ENCODE data around the gene LCORL. TPM values are rescaled to one million over a fixed set of nuclear protein-coding genes. Genes with fewer than 3 reads are reported as not detected.

Gene LCORL
- polyA plus RNA-seq (ENCODE audit: low read depth in 6 of 6), result 10 to 100 TPM in 5 of 6 donors, 1 to 10 TPM in 1; 8.0 to 20.2 (median 16.7) TPM

DNA sequence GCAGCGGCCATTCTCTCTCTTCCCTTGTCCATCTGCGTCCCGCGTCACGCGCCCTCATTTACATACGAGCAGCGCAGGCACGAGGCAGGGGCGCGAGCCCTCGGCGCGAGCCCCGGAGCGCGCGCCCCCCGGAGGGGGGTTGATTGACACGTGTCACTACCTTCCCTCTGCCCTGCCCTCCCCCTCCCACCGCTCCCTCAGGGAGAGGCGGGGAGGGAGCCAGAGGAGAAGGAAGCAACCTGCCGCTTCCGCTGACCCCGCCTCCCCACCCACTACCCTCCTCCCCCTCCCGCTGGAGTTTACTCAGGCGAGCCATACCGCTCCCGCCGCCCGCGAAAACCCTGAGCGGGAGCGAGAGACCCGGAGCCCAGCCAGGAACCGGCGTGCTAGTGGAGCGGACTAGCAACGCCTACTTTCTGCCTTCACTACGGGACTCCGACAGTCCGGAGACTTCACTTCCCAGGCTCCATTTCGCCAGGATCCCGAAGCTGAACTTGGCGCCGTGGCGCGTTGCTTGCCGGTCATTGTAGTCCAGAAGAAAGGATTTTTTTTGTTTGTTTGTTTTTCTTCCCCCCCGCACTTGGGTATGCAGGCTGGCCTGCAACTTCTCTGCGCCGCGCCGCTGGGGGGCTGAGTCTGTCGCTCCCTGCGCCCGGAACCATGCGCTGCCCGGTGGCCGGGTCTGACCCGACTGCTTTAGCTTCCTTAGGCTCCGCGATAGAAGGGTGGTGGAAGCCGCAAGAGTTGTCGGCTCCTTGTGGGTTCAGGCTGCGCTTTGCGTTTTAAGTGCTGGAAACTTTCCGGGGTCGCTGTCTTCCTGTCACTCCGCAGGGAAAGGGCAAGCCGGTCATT, at the start of gene LCORL:
Gene LCORL (minus strand): TSS at position 36 of the 852 bp plus-strand sequence. CDS start 4 bp downstream, at position 32.
- DNase-seq (peak; percentile 90), ATAC-seq (ENCODE audit: low read depth in 2 of 2) (peak; percentile 78 to 80)
- Mint-ChIP-seq H3K4me1 (peaks cover 22 to 30% (median 25%) of the 10 kb centered on the region in 3 donors), H3K4me3 (peak within 1 kb of the TSS; percentile 94 to 99 (median 98)), H3K9me3 (no peaks in the 10 kb centered on the region), H3K27me3 (no peaks in the 10 kb centered on the region), H3K27ac (peak within 1 kb of the TSS; percentile 89 to 99 (median 97)), H3K36me3 (no peaks in the 10 kb centered on the region)

DNA sequence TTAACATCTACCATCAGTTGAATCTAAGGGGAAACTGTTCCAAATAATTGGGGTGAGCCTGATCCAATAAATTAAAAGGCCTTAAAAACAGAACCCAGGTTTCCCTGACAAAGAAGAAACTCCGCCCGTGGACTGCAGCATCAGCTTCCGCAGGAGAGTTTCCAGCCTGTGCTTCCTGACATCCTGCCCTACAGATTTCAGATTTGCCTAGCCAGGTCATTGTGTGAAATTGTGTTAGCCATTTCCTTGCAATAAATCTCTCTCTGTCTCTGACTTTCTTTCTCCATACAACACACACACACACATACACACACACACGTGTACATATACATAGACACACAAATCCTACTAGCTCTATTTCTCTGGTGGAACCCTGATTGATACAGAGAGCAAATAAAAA, 48.3 kb upstream of the LCORL start:
- DNase-seq, result no peak

DNA sequence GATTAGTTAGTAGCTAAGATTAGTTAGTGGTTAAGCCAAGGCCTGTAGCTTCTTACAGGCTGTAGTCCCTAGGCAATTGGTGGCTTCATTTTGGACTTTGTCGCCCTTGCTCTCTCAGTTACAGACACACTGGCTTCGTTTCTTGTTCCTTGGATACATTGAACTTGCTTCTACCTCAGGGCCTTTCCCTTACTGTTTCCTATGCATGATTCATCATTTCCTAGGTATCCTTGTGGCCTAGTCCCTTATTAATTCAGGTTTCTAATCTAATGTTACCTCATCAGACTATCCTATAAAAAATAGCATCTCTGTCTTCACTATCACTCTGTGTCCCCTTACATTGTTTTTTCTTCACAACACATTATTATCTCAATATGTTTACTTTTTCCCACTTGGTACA, 45.5 kb upstream of the LCORL start:
- Mint-ChIP-seq H3K27ac (peak overlapping the region in 1 of 6 donors; percentile 33), H3K4me3 (no peak overlapping the region), H3K4me1 (no peaks in the 10 kb centered on the region), H3K9me3 (peaks cover 7 to 34% (median 19%) of the 10 kb centered on the region in 7 donors), H3K36me3 (peaks cover 7 to 29% of the 10 kb centered on the region in 2 donors), H3K27me3 (peaks cover 35 to 59% (median 57%) of the 10 kb centered on the region in 3 donors)
- no peak for DNase-seq
- ATAC-seq (ENCODE audit: low read depth in 2 of 2), result no peak

More for the DNA sequence above, 48.3 kb upstream of the LCORL start:
- Mint-ChIP-seq H3K4me1 (no peaks in the 10 kb centered on the region), H3K4me3 (no peak overlapping the region), H3K9me3 (peaks cover 0 to 7% (median 4%) of the 10 kb centered on the region in 7 donors), H3K27me3 (peaks cover 36 to 68% (median 65%) of the 10 kb centered on the region in 3 donors), H3K27ac (no peak overlapping the region), H3K36me3 (peaks cover 0 to 12% of the 10 kb centered on the region in 2 donors)
- no peak for ATAC-seq (ENCODE audit: low read depth in 2 of 2)

DNA sequence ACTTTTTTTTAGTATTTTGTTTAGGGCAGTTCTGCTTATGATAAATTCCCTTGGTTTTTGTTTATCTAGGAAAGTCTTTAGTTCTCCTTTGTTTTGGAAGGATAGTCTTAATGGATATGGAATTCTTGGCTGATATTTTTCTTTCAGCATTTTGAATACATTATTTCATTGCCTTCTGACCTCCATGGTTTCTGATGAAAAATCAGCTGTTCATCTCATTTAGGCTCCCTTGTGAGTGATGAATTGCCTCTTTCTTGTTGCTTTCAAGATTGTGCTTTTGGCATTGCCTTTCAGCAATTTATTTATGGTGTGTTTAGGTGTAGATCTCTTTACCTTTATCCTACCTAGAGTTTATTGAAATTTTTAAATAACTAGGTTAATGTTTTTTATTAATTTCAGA, 41.5 kb upstream of the LCORL start:
- ATAC-seq (ENCODE audit: low read depth in 2 of 2), result no peak
- DNase-seq, result no peak
- H3K36me3 Mint-ChIP-seq, result peaks cover 7 to 21% of the 10 kb centered on the region in 2 donors
- peaks cover 5 to 20% (median 18%) of the 10 kb centered on the region in 3 donors for H3K27me3 Mint-ChIP-seq
- H3K4me3 Mint-ChIP-seq, result no peak overlapping the region
- H3K9me3 Mint-ChIP-seq, result peaks cover 7 to 34% (median 19%) of the 10 kb centered on the region in 7 donors
- peaks cover 1 to 3% (median 2%) of the 10 kb centered on the region in 3 donors for H3K4me1 Mint-ChIP-seq
- H3K27ac Mint-ChIP-seq, result no peak overlapping the region

DNA sequence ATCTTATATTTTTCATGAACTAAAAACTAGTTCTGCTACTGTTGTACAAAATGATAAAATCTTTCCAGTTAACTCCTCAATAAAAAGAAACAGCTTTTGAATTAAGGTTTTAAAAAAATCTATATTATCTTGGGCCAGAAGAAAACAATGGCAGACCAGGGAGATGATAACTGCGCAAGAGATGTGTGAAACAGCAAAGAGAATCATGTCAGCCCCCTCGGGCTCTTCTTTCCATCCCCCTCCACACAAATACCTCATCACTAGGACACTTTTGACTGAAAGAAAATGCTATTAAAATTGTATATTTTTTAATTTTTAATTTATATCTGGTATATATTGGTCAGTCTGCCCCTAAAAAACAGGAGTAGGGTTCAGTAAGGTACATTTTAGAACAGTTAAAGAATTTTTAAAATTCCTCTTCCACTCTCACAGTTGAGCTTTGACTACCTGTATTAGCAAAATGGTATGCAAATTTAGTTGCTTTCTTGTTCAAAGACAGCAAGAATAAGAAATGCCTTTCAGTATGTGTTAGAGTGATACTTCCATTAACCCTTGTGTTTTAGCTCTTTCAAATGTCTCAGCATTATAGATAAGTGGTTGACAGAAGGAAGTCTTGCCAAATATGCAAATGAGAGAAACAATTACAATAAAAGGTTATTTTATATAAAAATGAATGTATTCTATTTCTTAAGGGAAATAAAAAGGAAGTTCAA, 36.4 kb upstream of the LCORL start:
- Mint-ChIP-seq H3K36me3 (peaks cover under 1 to 9% of the 10 kb centered on the region in 2 donors), H3K4me3 (peak overlapping the region; percentile 30 to 90 (median 57)), H3K27me3 (peaks cover 0 to 8% (median 6%) of the 10 kb centered on the region in 3 donors), H3K9me3 (peaks cover under 1 to 9% (median 4%) of the 10 kb centered on the region in 7 donors), H3K27ac (peak overlapping the region in 1 of 6 donors; percentile 83), H3K4me1 (peaks cover 5 to 13% (median 7%) of the 10 kb centered on the region in 3 donors)
- no peak for DNase-seq
- ATAC-seq (ENCODE audit: low read depth in 2 of 2), result no peak

DNA sequence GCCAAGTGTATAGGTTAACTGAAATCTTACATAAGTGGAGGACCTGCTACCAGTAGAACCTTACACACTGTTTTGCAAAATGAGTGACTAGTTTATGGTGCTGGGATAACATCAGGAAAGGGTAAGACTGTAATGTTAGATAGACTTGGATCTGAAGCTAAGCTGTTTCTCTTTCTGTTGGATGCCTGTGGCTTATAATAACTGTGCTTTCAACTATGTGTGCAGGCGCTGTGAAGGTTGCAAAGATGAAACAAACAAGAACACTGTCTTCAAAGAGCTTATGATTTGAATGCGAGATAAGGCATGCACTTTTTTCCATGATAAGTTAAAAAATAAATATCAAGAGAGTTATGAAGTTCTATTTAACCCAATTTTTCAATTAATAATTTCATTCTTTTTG, 34.5 kb upstream of the LCORL start:
- DNase-seq (no peak), ATAC-seq (ENCODE audit: low read depth in 2 of 2) (no peak)
- no peaks in the 10 kb centered on the region for H3K9me3 Mint-ChIP-seq
- H3K27me3 Mint-ChIP-seq, result peaks cover 0 to 10% (median 6%) of the 10 kb centered on the region in 3 donors
- peak overlapping the region in 2 of 8 donors; percentile 19 to 36 for H3K4me3 Mint-ChIP-seq
- peaks cover 0 to 6% of the 10 kb centered on the region in 2 donors for H3K36me3 Mint-ChIP-seq
- peaks cover 5 to 13% (median 7%) of the 10 kb centered on the region in 3 donors for H3K4me1 Mint-ChIP-seq
- no peak overlapping the region for H3K27ac Mint-ChIP-seq

DNA sequence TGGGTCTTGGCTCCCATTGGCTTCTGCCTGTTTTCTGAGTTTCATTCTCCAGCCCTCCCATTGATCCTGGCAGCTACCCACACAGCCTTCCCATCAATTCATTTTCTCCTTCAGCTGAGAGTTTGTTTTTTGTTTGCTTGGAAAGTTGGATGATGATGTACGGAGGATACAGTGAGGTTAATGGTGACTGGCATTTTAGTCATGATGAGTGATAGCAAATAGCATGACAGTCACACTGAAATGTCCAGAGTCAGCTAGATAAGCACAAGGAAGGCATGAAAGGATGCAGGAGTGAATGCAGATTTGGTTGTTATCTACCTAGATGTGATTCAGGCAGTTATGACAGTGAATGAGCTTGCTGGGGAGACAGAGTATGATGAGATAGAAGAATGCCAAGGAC, 30.6 kb upstream of the LCORL start:
- H3K36me3 Mint-ChIP-seq, result peaks cover 0 to 6% of the 10 kb centered on the region in 2 donors
- no peak overlapping the region for H3K27ac Mint-ChIP-seq
- peaks cover 0 to 22% (median 6%) of the 10 kb centered on the region in 3 donors for H3K27me3 Mint-ChIP-seq
- H3K4me3 Mint-ChIP-seq, result no peak overlapping the region
- H3K4me1 Mint-ChIP-seq, result peaks cover 0 to 4% (median 0%) of the 10 kb centered on the region in 3 donors
- ATAC-seq (ENCODE audit: low read depth in 2 of 2) (no peak), DNase-seq (no peak)
- no peaks in the 10 kb centered on the region for H3K9me3 Mint-ChIP-seq

DNA sequence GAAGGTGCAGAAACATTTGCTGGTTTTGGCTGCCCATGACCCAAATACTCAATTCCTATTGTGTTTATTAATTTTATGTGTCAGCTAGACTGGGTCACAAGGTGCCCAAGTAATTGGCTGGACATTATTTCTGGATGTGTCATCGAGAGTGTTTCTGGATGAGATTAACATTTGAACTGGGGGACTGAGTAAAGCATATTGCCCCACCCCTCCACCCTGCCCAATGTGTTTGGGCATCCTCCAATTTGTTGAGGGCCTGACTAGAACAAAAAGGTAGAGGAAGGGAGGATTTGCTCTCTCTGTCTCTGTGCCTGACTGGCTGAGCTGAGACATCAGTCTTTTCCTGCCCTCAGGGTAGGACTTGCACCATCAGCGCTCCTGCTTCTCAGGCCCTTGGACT, 29.7 kb upstream of the LCORL start:
- H3K9me3 Mint-ChIP-seq, result no peaks in the 10 kb centered on the region
- H3K27me3 Mint-ChIP-seq, result peaks cover 0 to 22% (median 6%) of the 10 kb centered on the region in 3 donors
- peaks cover 0 to 6% of the 10 kb centered on the region in 2 donors for H3K36me3 Mint-ChIP-seq
- no peak overlapping the region for H3K27ac Mint-ChIP-seq
- no peak overlapping the region for H3K4me3 Mint-ChIP-seq
- DNase-seq (no peak), ATAC-seq (ENCODE audit: low read depth in 2 of 2) (no peak)
- H3K4me1 Mint-ChIP-seq, result no peaks in the 10 kb centered on the region

DNA sequence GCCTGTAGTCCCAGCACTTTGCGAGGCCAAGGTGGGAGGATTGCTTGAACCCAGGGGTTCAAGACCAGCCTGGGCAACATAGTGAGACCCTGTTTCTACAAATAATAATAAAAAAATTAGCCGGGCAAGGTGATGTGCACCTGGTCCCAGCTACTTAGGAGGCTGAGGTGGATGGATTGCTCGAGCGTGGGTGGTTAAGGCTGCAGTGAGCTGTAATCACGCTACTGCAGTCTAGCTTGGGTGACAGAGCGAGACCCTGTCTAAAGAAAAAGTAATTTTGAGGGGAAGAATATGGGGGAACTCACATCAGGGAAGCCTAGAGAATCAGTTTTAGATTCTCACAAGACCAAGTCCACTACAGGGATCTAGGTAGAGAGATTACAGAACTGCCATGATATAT, 28.9 kb upstream of the LCORL start:
- H3K27ac Mint-ChIP-seq, result no peak overlapping the region
- no peak for ATAC-seq (ENCODE audit: low read depth in 2 of 2)
- H3K4me1 Mint-ChIP-seq, result no peaks in the 10 kb centered on the region
- DNase-seq, result no peak
- H3K27me3 Mint-ChIP-seq, result peaks cover 0 to 18% (median 4%) of the 10 kb centered on the region in 3 donors
- H3K4me3 Mint-ChIP-seq, result no peak overlapping the region
- H3K9me3 Mint-ChIP-seq, result no peaks in the 10 kb centered on the region
- peaks cover 0 to 4% of the 10 kb centered on the region in 2 donors for H3K36me3 Mint-ChIP-seq

DNA sequence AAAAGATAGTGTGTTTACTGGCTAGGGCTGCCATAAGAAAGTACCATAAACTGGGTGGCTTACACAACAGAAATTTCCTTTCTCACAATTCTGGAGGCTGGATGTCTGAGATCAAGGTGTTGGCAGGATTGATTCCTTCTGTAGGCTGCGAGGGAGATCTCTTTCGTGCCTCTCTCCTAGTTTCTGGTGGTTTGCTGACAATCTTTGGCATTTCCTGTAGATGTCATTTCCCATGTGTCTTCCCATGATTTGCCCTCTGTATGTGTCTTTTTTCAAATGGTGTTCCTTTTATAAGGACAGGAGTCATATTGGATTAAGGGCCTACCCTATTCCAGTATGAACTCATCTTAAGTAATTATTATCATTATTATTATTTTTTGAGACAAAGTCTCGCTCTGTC, 27.9 kb upstream of the LCORL start:
- Mint-ChIP-seq H3K4me3 (no peak overlapping the region), H3K4me1 (no peaks in the 10 kb centered on the region), H3K36me3 (no peaks in the 10 kb centered on the region), H3K27ac (no peak overlapping the region), H3K27me3 (peaks cover 0 to 13% (median 0%) of the 10 kb centered on the region in 3 donors), H3K9me3 (no peaks in the 10 kb centered on the region)
- ATAC-seq (ENCODE audit: low read depth in 2 of 2) (no peak), DNase-seq (no peak)

DNA sequence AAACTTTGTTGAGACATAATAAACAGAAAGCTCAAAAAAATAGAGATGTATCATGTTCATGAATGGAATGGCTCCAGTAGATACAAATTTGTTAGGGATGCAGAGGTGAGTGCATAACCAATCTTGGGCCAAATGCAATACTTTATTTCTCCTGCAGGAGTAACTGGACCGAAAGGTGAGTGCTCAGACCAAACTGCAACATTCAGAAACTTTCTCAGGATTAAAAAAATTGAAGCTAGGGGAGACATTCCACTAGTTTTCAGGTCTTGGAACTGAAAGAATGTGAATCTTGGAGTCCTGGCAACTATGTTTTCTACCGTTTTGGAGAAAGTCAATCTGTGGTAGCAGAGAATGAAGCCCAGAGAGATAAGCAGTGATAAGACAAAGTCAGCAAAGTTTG, 21.2 kb upstream of the LCORL start:
- Mint-ChIP-seq H3K4me3 (no peak overlapping the region), H3K4me1 (no peaks in the 10 kb centered on the region), H3K27me3 (peaks cover 4 to 28% (median 14%) of the 10 kb centered on the region in 3 donors), H3K36me3 (peaks cover 0 to 5% of the 10 kb centered on the region in 2 donors), H3K27ac (no peak overlapping the region), H3K9me3 (no peaks in the 10 kb centered on the region)
- no peak for DNase-seq
- ATAC-seq (ENCODE audit: low read depth in 2 of 2), result peak in 1 of 2 donors; percentile 39

DNA sequence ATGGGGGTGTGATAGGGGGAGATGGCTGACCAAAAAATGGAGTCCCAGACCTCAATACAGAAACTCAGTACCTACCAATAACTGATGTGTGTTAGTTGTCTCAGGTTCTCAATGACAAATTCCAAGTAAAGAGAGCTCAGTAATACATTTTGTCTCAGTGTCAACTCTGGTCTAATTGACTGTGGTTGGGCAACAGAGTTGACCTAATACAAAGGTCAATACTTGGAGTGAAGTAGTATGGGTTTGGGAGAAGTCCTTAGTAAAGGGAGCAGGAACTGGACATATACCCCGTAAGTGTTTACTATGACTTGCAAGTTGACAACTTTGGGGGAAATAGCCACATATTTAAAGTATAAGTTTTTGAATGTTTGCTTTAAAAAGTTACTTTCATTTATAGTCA, 20.5 kb upstream of the LCORL start:
- ATAC-seq (ENCODE audit: low read depth in 2 of 2), result no peak
- Mint-ChIP-seq H3K4me1 (no peaks in the 10 kb centered on the region), H3K27me3 (peaks cover 5 to 31% (median 14%) of the 10 kb centered on the region in 3 donors), H3K27ac (no peak overlapping the region), H3K4me3 (no peak overlapping the region), H3K9me3 (no peaks in the 10 kb centered on the region), H3K36me3 (peaks cover 0 to 5% of the 10 kb centered on the region in 2 donors)
- no peak for DNase-seq

DNA sequence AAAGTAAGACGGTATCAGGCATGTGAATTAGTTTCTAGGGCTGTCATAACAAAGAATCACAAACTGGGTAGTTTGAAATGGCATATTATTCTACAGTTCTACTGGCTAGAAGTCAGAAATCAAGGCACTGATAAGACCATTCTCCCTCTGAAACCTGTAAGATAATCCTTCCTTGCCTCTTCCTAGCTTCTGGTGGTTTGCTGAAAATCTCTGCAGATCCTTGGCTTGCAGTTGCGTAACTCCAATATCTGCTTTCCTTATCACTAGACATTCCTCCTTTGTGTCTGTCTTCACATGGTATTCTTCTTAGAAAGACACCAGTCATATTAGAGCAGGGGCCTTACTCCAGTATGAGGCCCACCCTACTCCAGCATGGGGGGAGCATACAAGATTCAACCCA, 19.6 kb upstream of the LCORL start:
- ATAC-seq (ENCODE audit: low read depth in 2 of 2), result no peak
- no peaks in the 10 kb centered on the region for H3K9me3 Mint-ChIP-seq
- H3K4me1 Mint-ChIP-seq, result no peaks in the 10 kb centered on the region
- H3K27me3 Mint-ChIP-seq, result peaks cover 8 to 31% (median 14%) of the 10 kb centered on the region in 3 donors
- DNase-seq, result no peak
- H3K27ac Mint-ChIP-seq, result no peak overlapping the region
- no peak overlapping the region for H3K4me3 Mint-ChIP-seq
- peaks cover 0 to 5% of the 10 kb centered on the region in 2 donors for H3K36me3 Mint-ChIP-seq
